B cell (primary cell): Measurements from ENCODE around the gene SLCO3A1. TPM values are rescaled to one million over a fixed set of nuclear protein-coding genes. Genes with fewer than 3 reads are reported as not detected.

Experiments
- ATAC-seq: fragments of 200-7000 bp; cut with Tn5 transposase; one replicate; pipeline ENCODE4 v1.10.0; 2021; ENCODE audit warnings: low read depth, mild to moderate bottlenecking, moderate number of reproducible peaks, moderate library complexity
- CTCF ChIA-PET: fragments of 350-600 bp; sonication (Branson Sonifier 250); formaldehyde crosslinking; loops from one replicate; lab custom pipeline; 2021; ENCODE audit warnings: antibody characterized with exemption, inconsistent platforms; lab: Charles Lee
- POLR2A ChIA-PET: fragments of 350-600 bp; sonication (Branson Sonifier 250); formaldehyde crosslinking; loops from one replicate; lab custom pipeline; 2021; ENCODE audit warnings: antibody characterized with exemption; lab: Charles Lee
- DNase-seq: peaks from one replicate; pipeline ENCODE4 v3.0.0; 2013
- H2AFZ ChIP-seq: 2 replicates; pipeline ENCODE4 v1.6.1; 2012; ENCODE audit warnings: mild to moderate bottlenecking, low read depth, low read length; ENCODE audit not compliant: insufficient read depth, poor library complexity, severe bottlenecking
- H3K27ac ChIP-seq, 2 donors: 1 replicate in 1 of 2; 2 replicates in 1 of 2; pipeline ENCODE4 v1.5.1; 2012 to 2013; ENCODE audit warnings: low read length in 2 of 2, mild to moderate bottlenecking in 2 of 2, moderate library complexity in 1 of 2
- H3K27me3 ChIP-seq, 4 experiments: fragments of 200-600 bp in 1 of 4; sonication (generic) in 1 of 4; replicated peaks in 1 of 4; 1 replicate in 2 of 4; 2 replicates in 2 of 4; pipeline versions ENCODE4 v1.6.1 to v1.7.0; 2013 to 2016; ENCODE audit warnings: low read length in 3 of 4, mild to moderate bottlenecking in 2 of 4, mixed read lengths in 1 of 4, moderate library complexity in 1 of 4; ENCODE audit not compliant: insufficient read depth in 4 of 4, control insufficient read depth in 3 of 4; ENCODE audit errors: control extremely low read depth in 1 of 4
- H3K36me3 ChIP-seq, 2 experiments: replicated peaks in 1 of 2; 1 replicate in 1 of 2; 2 replicates in 1 of 2; pipeline versions ENCODE4 v1.6.1 to v1.7.1; 2013; ENCODE audit warnings: low read length in 1 of 2; ENCODE audit not compliant: insufficient read depth in 2 of 2, control insufficient read depth in 1 of 2; ENCODE audit errors: control extremely low read depth in 1 of 2, extremely low read depth in 1 of 2
- H3K4me1 ChIP-seq, 2 donors: fragments of 200-600 bp in 1 of 2; sonication (generic) in 1 of 2; 1 replicate in 1 of 2; 2 replicates in 1 of 2; pipeline versions ENCODE4 v1.5.1 to v1.6.1; 2013 to 2017; ENCODE audit warnings: low read length in 2 of 2; ENCODE audit not compliant: control insufficient read depth in 2 of 2, insufficient read depth in 2 of 2
- H3K4me2 ChIP-seq: replicated peaks from 2 replicates; pipeline ENCODE3; 2012; ENCODE audit warnings: mild to moderate bottlenecking, low read depth, low read length; ENCODE audit not compliant: poor library complexity, severe bottlenecking
- H3K4me3 ChIP-seq, 5 experiments: fragments of 200-600 bp in 1 of 5; sonication (generic) in 1 of 5; 1 replicate in 3 of 5; 2 replicates in 2 of 5; pipeline versions ENCODE4 v1.5.1 to v1.7.0; 2011 to 2016; ENCODE audit warnings: low read length in 4 of 5, mild to moderate bottlenecking in 4 of 5, low read depth in 2 of 5, control low read depth in 1 of 5, moderate library complexity in 1 of 5; ENCODE audit not compliant: insufficient read depth in 1 of 5; ENCODE audit errors: control extremely low read depth in 1 of 5, extremely low read depth in 1 of 5
- H3K79me2 ChIP-seq: fragments of 200-600 bp; sonication (generic); one replicate; pipeline ENCODE4 v1.6.0; 2016; ENCODE audit warnings: low read length; ENCODE audit not compliant: control insufficient read depth, insufficient read depth
- H3K9ac ChIP-seq: fragments of 200-600 bp; sonication (generic); 2 replicates; pipeline ENCODE4 v1.6.1; 2017; ENCODE audit warnings: mild to moderate bottlenecking, low read length, moderate library complexity
- H3K9me3 ChIP-seq, 3 donors: one replicate each; pipeline versions ENCODE4 v1.6.1 to v1.7.1; 2013; ENCODE audit warnings: low read length in 2 of 3; ENCODE audit not compliant: control insufficient read depth in 2 of 3, insufficient read depth in 1 of 3; ENCODE audit errors: control extremely low read depth in 1 of 3
- H4K20me1 ChIP-seq: 2 replicates; pipeline ENCODE4 v1.6.0; 2012; ENCODE audit warnings: mild to moderate bottlenecking, low read length; ENCODE audit not compliant: insufficient read depth, control insufficient read depth, poor library complexity, severe bottlenecking
- H3K27ac Mint-ChIP-seq: one replicate; pipeline ENCODE4 v1.8.0; 2021; ENCODE audit warnings: mixed read lengths
- H3K27me3 Mint-ChIP-seq: one replicate; pipeline ENCODE4 v1.8.0; 2021; ENCODE audit warnings: mixed read lengths
- H3K4me1 Mint-ChIP-seq: one replicate; pipeline ENCODE4 v1.8.0; 2021; ENCODE audit warnings: mixed read lengths
- H3K4me3 Mint-ChIP-seq: one replicate; pipeline ENCODE4 v1.8.0; 2021; ENCODE audit warnings: mixed read lengths
- H3K9me3 Mint-ChIP-seq: one replicate; pipeline ENCODE4 v1.8.0; 2022; ENCODE audit warnings: mixed read lengths; ENCODE audit not compliant: insufficient read depth
- CTCF ChIP-seq: fragments of 200-600 bp; IDR thresholded peaks from one replicate; pipeline ENCODE4 v1.8.0; 2022; ENCODE audit warnings: antibody characterized with exemption, mild to moderate bottlenecking
- EZH2 ChIP-seq: IDR thresholded peaks from 2 replicates; pipeline ENCODE4 v1.6.1; 2012; ENCODE audit warnings: borderline replicate concordance, low read depth, mild to moderate bottlenecking, moderate library complexity, low read length; ENCODE audit not compliant: insufficient read depth, poor library complexity, severe bottlenecking
- WGBS: methylation state at CpG from one replicate; pipeline ENCODE4 v1.1.5; 2013; ENCODE audit warnings: missing lambda C conversion rate; ENCODE audit not compliant: insufficient coverage; 5-methylcytosine and 5-hydroxymethylcytosine counted together
- intact Hi-C: fragments of 100-400 bp; cut with micrococcal nuclease; formaldehyde crosslinking; loops from one replicate; pipeline ENCODE4 v1.10.0; 2022
- polyA plus RNA-seq: library from polyadenylated mRNA; depleted of rRNA; stranded (reverse); fragments of >200 nt; gene quantifications from 2 replicates; pipeline ENCODE4 v1.2.3, GENCODE V29; 2012
- total RNA-seq, 2 donors: library from RNA; stranded (reverse); fragments of 120-200 nt in 1 of 2; gene quantifications; 1 replicate in 1 of 2; 2 replicates in 1 of 2; pipeline versions ENCODE4 v1.2.3 to v1.2.4, GENCODE V29; 2013 to 2022

SLCO3A1 gene
- total and polyA plus RNA-seq, 2 donors (not counting 1 experiment from before 2014, with no cell fraction given) = 0.99 to 2.3 TPM

DNA sequence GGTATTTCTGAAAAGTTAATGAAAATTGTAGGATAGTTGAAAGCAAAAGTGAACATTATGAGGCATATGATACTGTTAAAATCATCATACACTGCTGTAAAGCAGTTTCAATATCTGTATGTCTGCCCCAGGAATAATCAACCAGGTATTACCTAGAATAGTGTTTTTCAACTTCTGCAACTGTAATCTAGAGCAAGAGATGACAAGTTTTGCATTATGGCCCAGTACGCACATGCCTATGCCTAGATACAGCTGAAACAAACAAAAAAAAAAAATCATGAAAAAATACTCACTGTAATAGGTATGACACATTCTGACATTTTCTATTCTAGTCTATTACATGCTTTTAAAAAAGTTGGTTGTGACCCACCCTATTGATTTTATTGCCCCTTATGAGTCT lies 299.5 kb downstream of the SLCO3A1 start:
- DNase-seq (no peak), ATAC-seq (no peak)
- no peak overlapping the region for H2AFZ ChIP-seq
- no peak overlapping the region for H3K4me3 Mint-ChIP-seq
- no peaks in the 10 kb centered on the region for H3K9me3 Mint-ChIP-seq
- no peaks in the 10 kb centered on the region for H3K27me3 Mint-ChIP-seq
- ChIA-PET POLR2A (no interaction called here), CTCF (no interaction called here)
- no peaks in the 10 kb centered on the region for H3K36me3 ChIP-seq
- H3K4me1 Mint-ChIP-seq = no peaks in the 10 kb centered on the region
- H3K79me2 ChIP-seq = no peaks in the 10 kb centered on the region
- no peak overlapping the region for H3K4me3 ChIP-seq
- TF ChIP-seq CTCF (no peak), EZH2 (no peak)
- no peaks in the 10 kb centered on the region for H3K27me3 ChIP-seq
- H3K4me2 ChIP-seq = no peak overlapping the region
- no peak overlapping the region for H3K27ac Mint-ChIP-seq
- H4K20me1 ChIP-seq = no peaks in the 10 kb centered on the region
- no peaks in the 10 kb centered on the region for H3K9me3 ChIP-seq
- intact Hi-C loops = no loop called here
- H3K4me1 ChIP-seq = no peaks in the 10 kb centered on the region
- no peak overlapping the region for H3K9ac ChIP-seq
- whole genome bisulfite sequencing = no CpG with 5 or more reads among the region's 1 CpG
- H3K27ac ChIP-seq = no peak overlapping the region

- no peaks in the 10 kb centered on the region for H3K36me3 ChIP-seq
- H4K20me1 ChIP-seq = no peaks in the 10 kb centered on the region
- no peak overlapping the region for H3K27ac ChIP-seq
- no peaks in the 10 kb centered on the region for H3K27me3 ChIP-seq
- H3K4me1 ChIP-seq = no peaks in the 10 kb centered on the region
- no peaks in the 10 kb centered on the region for H3K27me3 Mint-ChIP-seq
- H3K9me3 Mint-ChIP-seq = no peaks in the 10 kb centered on the region
- H3K9me3 ChIP-seq = no peaks in the 10 kb centered on the region
- WGBS = 98% methylated on average over 3 of the region's 3 CpGs
- H2AFZ ChIP-seq = no peak overlapping the region
- ATAC-seq = no peak
- no peaks in the 10 kb centered on the region for H3K79me2 ChIP-seq
- CTCF ChIA-PET = no interaction called here
- POLR2A ChIA-PET = no interaction called here
- no peak overlapping the region for H3K4me2 ChIP-seq
- no peak overlapping the region for H3K27ac Mint-ChIP-seq
- H3K4me3 Mint-ChIP-seq = no peak overlapping the region
- H3K4me3 ChIP-seq = no peak overlapping the region
- DNase-seq = no peak
- no peak overlapping the region for H3K9ac ChIP-seq
- intact Hi-C loops = no loop called here
- no peak for TF ChIP-seq CTCF
- no peak for TF ChIP-seq EZH2
- H3K4me1 Mint-ChIP-seq = no peaks in the 10 kb centered on the region
Observed at GRCh38 chr15:92153620-92154019, 300.1 kb downstream of the SLCO3A1 start.
